CD4-positive, alpha-beta T cell treated with Interleukin-10 for 1 hour (primary cell): ENCODE data around the gene GPR183.
A peak's percentile ranks its signal among the peaks of the same experiment; 100 is the strongest.

ENCODE experiments used
- DNase-seq: peaks from one replicate; pipeline ENCODE4 v3.0.0-alpha.2; 2020

GPR183 gene

DNA sequence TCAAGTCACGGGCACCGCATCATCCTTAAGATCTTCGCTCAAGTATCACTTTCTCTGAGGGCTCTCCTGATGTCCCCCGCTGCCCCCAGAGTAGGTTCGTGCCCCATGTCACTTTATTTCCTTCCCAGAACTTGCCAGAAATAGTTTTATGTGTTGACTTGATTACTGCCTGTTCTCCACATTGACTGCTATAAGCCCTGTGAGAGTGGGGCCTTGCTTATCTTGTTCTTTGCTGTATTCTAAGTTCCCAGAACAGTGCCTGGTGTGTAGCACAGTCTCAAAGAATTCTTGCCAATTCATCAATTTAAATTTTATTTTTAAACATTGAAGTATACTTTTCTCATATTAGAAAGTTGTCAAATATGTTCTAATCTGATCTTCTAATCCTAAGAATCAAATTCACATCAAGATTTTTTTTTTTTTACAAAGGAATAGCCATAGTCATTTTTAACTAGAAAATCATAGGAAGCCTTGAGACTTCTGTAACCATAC is 32.1 kb upstream of the GPR183 start:
- DNase-seq: no peak

- DNase-seq: no peak
Observed at GRCh38 chr13:99335603-99336002, 28.4 kb upstream of the GPR183 start.

- DNase-seq: no peak
Observed at GRCh38 chr13:99335087-99335486, 27.9 kb upstream of the GPR183 start.

- DNase-seq: no peak
Observed at GRCh38 chr13:99334221-99334620, 27.0 kb upstream of the GPR183 start.

- no peak for DNase-seq
Observed at GRCh38 chr13:99332456-99332855, 25.3 kb upstream of the GPR183 start.

DNA sequence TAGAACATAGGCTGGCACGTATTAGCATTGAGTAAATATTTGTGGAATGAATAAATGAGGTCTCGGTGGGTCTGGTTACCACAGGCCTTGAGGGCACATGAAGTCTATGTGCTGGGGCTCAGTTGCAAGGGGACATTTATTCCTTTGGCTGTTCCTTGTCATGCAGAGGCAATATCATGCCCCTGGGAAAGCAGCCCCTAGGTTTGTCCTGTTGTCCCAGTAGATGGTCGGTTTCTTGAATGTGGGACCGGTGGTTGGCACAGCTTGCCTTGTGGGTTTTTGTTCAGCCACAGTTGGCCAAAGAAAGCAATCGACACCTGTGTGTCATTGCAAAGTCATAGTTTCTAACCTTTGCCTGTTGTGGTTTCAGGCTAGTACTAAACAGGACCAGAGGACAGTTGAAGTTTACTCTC is 24.7 kb upstream of the GPR183 start:
- DNase-seq: no peak

GRCh38 chr13:99330942-99331341 is 23.7 kb upstream of the GPR183 start:
- no peak for DNase-seq

DNA sequence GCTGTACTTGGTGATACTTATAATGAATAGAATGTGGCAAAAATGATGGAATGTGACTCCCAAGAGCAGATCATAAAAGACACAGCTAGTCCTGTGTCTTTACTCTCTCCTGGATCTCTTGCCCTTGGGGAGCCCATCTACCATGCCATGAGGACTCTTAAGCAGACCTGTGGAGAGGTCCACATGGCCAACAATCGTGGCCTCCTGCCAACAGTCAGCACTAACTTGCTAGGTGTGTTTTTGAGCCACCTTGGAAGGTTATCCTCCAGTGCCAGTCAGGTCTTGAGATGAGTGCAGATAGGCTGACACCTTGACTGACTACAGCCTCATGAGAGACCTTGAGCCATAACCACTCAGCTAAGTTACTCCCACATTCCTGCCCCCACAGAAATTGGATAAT is 22.3 kb upstream of the GPR183 start:
- DNase-seq: no peak

DNA sequence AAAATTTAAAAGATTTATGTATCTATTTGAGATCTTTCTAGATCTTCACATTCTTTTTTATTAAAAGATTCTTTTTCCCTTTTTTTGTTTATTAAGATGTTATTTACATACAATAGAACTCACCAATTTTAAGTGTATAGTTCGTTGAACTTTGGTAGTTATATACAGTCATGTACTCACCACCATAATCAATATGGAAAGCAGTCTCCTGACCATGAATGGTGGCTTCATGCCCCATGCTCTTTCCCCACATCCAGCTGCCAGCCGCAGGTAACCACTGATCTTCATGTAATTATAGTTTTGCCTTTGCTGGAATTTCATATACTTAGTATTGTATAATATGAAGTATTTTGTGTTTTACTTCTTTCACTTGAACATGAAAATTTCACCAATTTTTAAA is 20.6 kb upstream of the GPR183 start:
- DNase-seq: no peak

DNA sequence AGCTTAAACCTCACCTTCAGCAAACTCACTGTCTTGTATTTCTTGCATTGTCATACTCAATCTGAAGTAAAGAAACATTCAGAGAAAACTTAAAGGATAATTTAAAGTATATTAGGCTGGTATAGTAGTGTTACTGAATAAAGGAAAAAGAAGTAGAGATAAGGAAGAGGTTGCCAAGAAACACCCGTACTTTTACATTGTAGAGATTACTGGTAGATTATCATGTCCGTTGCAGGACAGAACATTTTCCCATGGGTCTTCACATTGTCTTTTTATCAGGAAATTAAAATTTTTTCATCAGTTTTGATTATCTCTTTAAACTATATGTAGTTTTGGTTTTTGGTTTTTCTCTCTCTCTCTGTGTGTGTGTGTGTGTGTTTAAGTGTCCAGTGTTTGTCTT is 19.9 kb upstream of the GPR183 start:
- DNase-seq: no peak

- DNase-seq: no peak
Observed at GRCh38 chr13:99326012-99326411, 18.8 kb upstream of the GPR183 start.

DNA sequence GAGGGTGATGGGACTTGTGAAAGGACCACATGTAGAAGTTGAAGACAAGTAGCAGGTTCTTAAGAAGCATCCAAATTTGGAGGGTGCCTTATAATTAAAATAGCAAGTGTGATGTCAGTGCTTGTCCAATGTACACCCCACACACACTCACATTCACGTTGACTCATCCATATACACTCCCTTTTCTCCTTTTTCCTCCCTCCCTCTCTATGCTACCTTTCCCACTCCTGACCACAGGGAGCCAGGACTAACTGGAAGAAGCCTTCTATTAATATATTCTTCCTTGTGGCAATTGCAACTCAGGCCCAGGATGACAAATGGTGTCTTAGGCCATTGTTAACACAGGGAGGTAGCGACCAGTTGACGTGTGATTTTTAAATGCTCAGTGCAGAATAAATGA is 16.3 kb upstream of the GPR183 start:
- DNase-seq: no peak

- peak; percentile 66 for DNase-seq
Observed at GRCh38 chr13:99322297-99323103, 15.3 kb upstream of the GPR183 start.

DNA sequence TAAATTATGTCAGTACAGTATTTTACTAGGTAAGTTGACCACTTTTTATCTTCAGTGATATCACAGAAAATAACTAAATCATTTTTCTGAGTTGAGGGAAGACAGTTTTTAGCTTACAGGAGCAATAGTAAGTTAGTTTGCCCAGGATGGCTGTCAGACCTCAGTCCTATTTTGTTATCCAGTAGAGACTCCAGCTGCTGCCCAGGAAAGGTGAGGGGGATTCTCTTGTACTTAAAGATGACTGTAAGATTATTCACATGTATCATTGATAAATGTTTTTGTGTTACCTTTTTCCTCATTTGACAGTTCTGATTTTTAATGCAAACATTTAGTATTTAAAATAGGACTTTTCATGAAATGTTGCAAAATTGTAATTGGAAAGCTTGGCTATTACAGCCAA is 14.5 kb upstream of the GPR183 start:
- DNase-seq: no peak

DNA sequence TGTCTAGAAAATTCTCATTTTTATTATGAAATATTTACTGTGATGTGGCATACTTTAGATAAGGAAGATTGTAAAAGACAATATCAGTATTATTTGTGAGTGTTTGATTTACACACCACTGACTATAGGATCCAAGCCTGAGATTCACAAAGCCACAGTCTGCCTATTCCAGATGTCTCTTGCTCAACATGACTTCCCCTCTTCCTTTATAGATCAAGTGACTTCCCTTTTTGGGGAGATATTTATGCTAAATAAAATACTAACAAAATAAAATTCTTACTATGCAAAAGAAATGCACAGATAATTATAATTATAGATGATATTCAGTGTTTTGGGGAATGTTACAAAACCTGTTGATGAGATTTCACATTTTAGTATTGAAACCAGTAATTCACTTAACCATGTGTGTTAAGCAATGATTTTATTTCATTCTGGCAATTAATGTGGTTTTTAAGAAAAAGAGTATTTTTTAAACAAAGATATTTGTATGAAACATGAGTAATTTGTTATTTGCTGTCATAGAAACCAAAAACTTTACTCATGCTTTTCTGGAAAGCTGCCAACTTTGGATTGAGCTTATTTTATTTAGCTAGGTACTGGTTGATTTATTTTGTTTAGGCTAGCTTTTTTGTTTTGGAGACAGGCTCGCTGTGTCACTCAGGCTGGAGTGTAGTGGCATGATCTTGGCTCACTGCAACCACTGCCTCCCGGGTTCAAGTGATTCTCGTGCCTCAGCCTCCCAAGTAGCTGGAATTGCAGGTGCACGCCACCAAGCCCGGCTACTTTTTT is 13.7 kb upstream of the GPR183 start:
- DNase-seq: peak; percentile 86

GRCh38 chr13:99316657-99317256 is 9.6 kb upstream of the GPR183 start:
- no peak for DNase-seq

DNA sequence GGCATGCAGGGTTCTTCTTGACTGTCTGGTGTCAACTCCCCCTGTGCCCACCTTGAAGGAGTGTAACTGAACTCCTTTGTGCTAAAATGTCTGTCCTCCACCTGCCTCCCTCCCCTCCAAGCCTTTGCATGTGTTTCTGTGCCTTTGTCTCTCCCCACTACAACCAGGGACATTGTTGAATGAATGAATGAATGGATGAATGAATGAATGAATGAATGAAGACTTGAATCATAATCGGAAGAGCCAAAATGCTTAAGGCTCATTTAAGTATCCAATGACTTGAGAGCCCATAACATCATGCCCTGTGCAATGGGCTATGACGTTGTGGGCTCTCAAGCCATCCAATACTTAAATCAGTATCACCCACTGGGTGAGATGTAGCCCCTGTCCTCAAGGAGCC is 9.0 kb upstream of the GPR183 start:
- DNase-seq: no peak

GRCh38 chr13:99315186-99315585 is 8.0 kb upstream of the GPR183 start:
- no peak for DNase-seq

GRCh38 chr13:99314640-99315176 is 7.5 kb upstream of the GPR183 start:
- DNase-seq: peak; percentile 83

- no peak for DNase-seq
Observed at GRCh38 chr13:99313941-99314340, 6.7 kb upstream of the GPR183 start.

- peak; percentile 19 for DNase-seq
Observed at GRCh38 chr13:99313501-99313900, 6.3 kb upstream of the GPR183 start.

DNA sequence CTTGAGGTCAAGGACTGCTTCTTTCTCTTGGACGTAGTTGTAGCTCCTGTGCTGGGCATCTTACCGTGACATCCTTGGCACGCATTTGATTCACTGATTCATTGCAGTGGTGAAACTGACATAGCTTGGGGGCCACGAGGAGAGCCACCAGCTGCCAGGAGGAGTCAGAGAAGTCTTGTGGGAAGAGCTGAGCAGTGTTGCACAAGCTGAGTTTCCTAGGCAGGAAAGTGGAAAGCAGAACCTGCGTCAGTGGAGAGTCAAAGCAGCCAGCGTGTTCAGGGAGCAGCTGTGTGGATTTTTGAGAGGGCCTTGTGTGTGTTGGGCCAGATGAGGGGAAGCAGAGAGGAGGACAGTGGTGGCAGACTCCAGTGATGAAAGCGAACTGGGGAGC is 5.3 kb upstream of the GPR183 start:
- peak; percentile 34 for DNase-seq

DNA sequence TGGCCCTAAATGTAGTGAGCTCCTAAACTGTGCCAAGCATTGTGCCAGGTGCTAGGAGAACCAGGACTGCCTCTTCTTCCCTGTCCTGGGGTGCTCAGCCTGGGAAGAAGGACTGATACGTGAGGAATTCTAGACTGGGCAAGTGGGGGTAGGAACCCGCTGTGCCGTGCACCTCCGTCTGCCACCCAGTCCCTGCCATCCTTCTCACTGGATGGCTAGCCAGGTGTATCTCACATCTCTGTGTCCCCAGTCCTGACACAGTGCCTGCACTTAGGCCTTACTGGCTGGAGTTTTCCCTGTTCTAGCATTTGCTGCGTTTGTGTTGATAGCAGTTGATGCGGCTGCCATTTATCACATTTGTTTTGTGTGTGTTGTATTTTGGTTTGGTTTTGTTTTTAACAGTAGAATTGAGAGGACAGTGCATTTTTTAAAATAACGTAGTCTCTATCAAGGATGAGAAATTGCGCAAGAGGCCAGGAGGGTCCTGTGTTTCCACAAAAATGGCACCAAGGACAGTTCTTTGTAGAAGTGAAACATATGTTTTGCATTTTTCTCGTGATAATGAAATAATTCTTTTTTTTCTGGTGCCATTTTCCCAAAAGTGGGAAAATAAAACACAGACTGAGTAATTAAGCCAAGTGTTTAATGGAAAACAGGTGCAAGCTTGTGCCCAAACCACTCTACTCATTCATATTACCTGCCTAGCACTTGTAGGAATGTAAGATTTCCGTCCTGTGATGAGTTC is 4.7 kb upstream of the GPR183 start:
- no peak for DNase-seq
